ENCODE measurements around the gene GATAD2A. TPM values are rescaled to one million over a fixed set of nuclear protein-coding genes. Genes with fewer than 3 reads are reported as not detected.
A peak's percentile ranks its signal among the peaks of the same experiment; 100 is the strongest.

The GATAD2A gene
- total and polyA plus RNA-seq, 9 of the 15 experiments (the other 6 are each of a cell fraction or from before 2014, with no cell fraction given): 2.4 to 226 (median 44.2) TPM

GRCh38 chr19:19515642-19516519, 110.4 kb downstream of the GATAD2A start, which contains the start of gene NDUFA13 (continued):
- TF ChIP-seq MGA (IDR thresholded peaks at IDR 0.05): peak; percentile 75
- no peak for TF ChIP-seq ZNF398 (CRISPR knock-in tag; IDR thresholded peaks at IDR 0.05)
- no peak for TF ChIP-seq NFE2L1 (tag; IDR thresholded peaks at IDR 0.05; ENCODE audit: borderline replicate concordance, low read depth)
- TF ChIP-seq NFXL1 (CRISPR knock-in tag; IDR thresholded peaks at IDR 0.05): no peak
- TF ChIP-seq RREB1 (CRISPR knock-in tag; IDR thresholded peaks at IDR 0.05): no peak
- TF ChIP-seq ZNF23 (CRISPR knock-in tag; IDR thresholded peaks at IDR 0.05): no peak
- TF ChIP-seq ZC3H8 (IDR thresholded peaks at IDR 0.05): no peak
